ENCODE results near the gene PKNOX2. TPM values are rescaled to one million over a fixed set of nuclear protein-coding genes. Genes with fewer than 3 reads are reported as not detected.

PKNOX2 gene
- total RNA-seq, 1 experiment from 2014 or later: not detected

DNA sequence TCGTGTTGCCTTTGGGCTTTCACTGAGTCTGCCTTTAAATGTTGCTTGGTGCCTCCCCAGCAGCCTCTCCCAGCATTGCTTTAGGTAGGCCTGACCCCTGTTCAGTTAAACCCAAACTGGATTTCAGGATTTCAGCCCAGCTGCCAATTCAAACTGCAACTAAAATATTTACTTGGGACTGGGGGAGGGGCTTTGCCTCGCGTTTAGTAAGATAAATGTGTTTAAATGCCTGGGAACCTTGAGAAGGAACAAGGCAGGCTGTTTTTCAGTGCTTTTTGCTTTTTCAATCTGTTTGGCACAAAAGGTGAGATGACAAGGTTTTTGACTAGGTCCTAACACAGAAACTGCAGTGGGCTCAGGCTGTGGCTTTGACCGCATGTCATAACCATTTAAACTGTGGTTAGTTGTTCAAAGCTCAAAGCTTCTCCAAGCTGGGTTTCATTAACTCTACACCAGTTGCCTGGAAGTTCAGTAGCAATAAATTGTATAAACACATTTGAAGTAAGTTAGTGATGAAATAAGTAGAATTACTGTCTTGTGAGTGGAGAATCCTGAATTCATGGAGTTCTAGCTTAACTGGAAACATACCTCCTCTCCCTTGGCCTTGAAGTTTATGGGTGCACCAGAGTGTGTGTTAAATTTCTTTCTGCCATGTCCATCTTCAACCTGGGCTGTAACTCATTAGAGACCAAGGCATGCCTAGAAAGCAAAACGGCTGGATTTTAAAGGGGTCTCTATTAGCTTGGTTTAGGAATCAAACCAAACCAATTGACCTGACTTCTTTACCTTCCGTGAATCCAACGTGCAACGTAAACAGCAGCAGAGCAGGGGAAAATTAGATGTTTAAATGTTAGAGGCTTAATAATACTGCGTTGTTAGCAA is 3.6 kb downstream of the PKNOX2 start:
- POLR2A ChIA-PET: no interaction called here
- no peaks in the 10 kb centered on the region for H3K9me3 Mint-ChIP-seq (ENCODE audit: unreplicated experiment)
- Histone ChIP-seq H3K9me3 (no peaks in the 10 kb centered on the region), H3K4me1 (peaks cover 5% of the 10 kb centered on the region), H3K27me3 (replicated peaks; ENCODE audit: control insufficient read depth, insufficient read depth, low read length) (peaks cover 4% of the 10 kb centered on the region), H3K4me3 (ENCODE audit: low read depth, low read length) (no peak overlapping the region), H3K36me3 (ENCODE audit: control insufficient read depth, insufficient read depth, low read length) (no peaks in the 10 kb centered on the region)
- peaks cover 8% of the 10 kb centered on the region for H3K4me1 Mint-ChIP-seq (ENCODE audit: low read depth, unreplicated experiment)
- TF ChIP-seq, protein P1, sequence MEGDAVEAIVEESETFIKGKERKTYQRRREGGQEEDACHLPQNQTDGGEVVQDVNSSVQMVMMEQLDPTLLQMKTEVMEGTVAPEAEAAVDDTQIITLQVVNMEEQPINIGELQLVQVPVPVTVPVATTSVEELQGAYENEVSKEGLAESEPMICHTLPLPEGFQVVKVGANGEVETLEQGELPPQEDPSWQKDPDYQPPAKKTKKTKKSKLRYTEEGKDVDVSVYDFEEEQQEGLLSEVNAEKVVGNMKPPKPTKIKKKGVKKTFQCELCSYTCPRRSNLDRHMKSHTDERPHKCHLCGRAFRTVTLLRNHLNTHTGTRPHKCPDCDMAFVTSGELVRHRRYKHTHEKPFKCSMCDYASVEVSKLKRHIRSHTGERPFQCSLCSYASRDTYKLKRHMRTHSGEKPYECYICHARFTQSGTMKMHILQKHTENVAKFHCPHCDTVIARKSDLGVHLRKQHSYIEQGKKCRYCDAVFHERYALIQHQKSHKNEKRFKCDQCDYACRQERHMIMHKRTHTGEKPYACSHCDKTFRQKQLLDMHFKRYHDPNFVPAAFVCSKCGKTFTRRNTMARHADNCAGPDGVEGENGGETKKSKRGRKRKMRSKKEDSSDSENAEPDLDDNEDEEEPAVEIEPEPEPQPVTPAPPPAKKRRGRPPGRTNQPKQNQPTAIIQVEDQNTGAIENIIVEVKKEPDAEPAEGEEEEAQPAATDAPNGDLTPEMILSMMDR (IDR thresholded peaks at IDR 0.05; ENCODE audit: insufficient read depth in 1 of 2, low read depth in 1 of 2, low read length in 1 of 2, severe bottlenecking in 1 of 2, unreplicated experiment in 1 of 2): no peak
- H3K4me3 Mint-ChIP-seq (ENCODE audit: unreplicated experiment): no peak overlapping the region
- no peak overlapping the region for H3K27ac Mint-ChIP-seq (ENCODE audit: unreplicated experiment)
- BruUV-seq (replicated peaks): no TSS peak
- peaks cover 8% of the 10 kb centered on the region for H3K36me3 Mint-ChIP-seq (ENCODE audit: insufficient read depth, unreplicated experiment)
- intact Hi-C loops (cut with micrococcal nuclease; ENCODE audit: unreplicated experiment): loop anchor here (10.0 kb wide), 1 partner anchor 707 kb away; no protein-coding TSS in a partner anchor
- CTCF ChIA-PET: interaction anchor here (1.7 kb wide), 1 partner anchor 178 kb away, joined by 6 read pairs; no protein-coding TSS in a partner anchor
- DNase-seq: peak in 1 of 2 experiments; percentile 22
- peaks cover 19% of the 10 kb centered on the region for H3K27me3 Mint-ChIP-seq (ENCODE audit: insufficient read depth, unreplicated experiment)

DNA sequence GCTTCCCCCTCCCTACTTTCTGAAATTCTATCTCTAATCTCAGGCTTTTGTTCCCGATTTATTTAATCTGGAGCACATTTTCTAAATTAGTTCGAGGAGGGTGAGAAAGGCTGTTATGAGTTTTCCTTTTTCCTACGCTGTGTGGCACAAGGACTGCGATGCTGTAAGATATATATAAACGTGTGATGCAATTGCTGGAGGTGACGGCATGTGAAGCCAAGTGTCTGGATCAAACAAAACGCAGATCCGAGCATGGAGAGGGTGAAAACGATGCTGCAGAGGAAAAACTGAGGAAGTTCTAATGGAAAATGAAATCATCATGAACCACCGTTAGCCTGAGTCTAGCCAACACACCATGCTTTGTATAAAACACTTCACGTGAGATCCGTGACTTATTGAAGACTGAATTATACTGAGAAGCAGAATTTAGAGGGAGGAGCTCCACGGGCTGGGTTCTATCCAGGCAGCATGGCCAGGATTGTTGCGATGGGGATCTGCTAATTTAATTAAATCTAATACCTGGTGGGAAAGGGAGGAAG is 4.4 kb downstream of the PKNOX2 start:
- ChIA-PET CTCF (interaction anchor here (1.7 kb wide), 1 partner anchor 177 kb away, joined by 6 read pairs; no protein-coding TSS in a partner anchor), POLR2A (no interaction called here)
- TF ChIP-seq, protein P1 (IDR thresholded peaks at IDR 0.05; ENCODE audit: insufficient read depth in 1 of 2, low read depth in 1 of 2, low read length in 1 of 2, severe bottlenecking in 1 of 2, unreplicated experiment in 1 of 2): no peak
- Histone ChIP-seq H3K4me3 (ENCODE audit: low read depth, low read length) (no peak overlapping the region), H3K36me3 (ENCODE audit: control insufficient read depth, insufficient read depth, low read length) (no peaks in the 10 kb centered on the region), H3K4me1 (peaks cover 5% of the 10 kb centered on the region), H3K27me3 (replicated peaks; ENCODE audit: control insufficient read depth, insufficient read depth, low read length) (peaks cover 4% of the 10 kb centered on the region), H3K9me3 (no peaks in the 10 kb centered on the region)
- BruUV-seq (replicated peaks): no TSS peak
- intact Hi-C loops (cut with micrococcal nuclease; ENCODE audit: unreplicated experiment): loop anchor here (10.0 kb wide), 1 partner anchor 706 kb away; no protein-coding TSS in a partner anchor
- Mint-ChIP-seq H3K27me3 (ENCODE audit: insufficient read depth, unreplicated experiment) (peaks cover 13% of the 10 kb centered on the region), H3K36me3 (ENCODE audit: insufficient read depth, unreplicated experiment) (peaks cover 8% of the 10 kb centered on the region), H3K9me3 (ENCODE audit: unreplicated experiment) (no peaks in the 10 kb centered on the region), H3K27ac (ENCODE audit: unreplicated experiment) (no peak overlapping the region), H3K4me3 (ENCODE audit: unreplicated experiment) (no peak overlapping the region), H3K4me1 (ENCODE audit: low read depth, unreplicated experiment) (peaks cover 8% of the 10 kb centered on the region)
- DNase-seq: peak in 1 of 2 experiments; percentile 8

DNA sequence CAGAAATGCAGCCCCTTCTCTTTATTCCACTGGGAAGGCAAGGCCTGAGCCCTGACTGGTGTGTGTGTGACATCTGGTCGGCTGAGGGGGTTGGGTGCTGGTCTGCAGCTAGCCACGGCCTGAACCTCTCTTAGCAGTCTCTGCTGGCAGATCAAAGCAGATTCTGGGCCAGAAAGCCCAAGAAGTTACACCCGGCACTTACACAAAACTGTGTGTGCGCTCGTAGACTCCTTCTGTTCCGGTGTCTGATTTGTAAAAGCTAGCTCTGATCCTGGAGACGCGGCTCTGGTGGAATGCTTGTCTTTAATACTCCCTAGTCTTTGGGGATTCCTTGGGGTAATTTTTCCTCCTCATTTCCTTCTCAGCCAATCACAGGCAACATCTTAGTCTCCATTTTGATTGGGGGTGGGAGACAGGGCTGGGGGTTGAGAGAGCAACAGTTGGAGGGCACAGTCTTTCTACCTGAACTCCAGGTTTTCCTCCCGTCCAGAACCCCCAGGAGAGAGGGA is 5.5 kb downstream of the PKNOX2 start:
- Mint-ChIP-seq H3K36me3 (ENCODE audit: insufficient read depth, unreplicated experiment) (peaks cover 8% of the 10 kb centered on the region), H3K4me3 (ENCODE audit: unreplicated experiment) (no peak overlapping the region), H3K9me3 (ENCODE audit: unreplicated experiment) (no peaks in the 10 kb centered on the region), H3K27me3 (ENCODE audit: insufficient read depth, unreplicated experiment) (peaks cover 18% of the 10 kb centered on the region), H3K27ac (ENCODE audit: unreplicated experiment) (no peak overlapping the region), H3K4me1 (ENCODE audit: low read depth, unreplicated experiment) (peaks cover 8% of the 10 kb centered on the region)
- peak in 1 of 2 experiments; percentile 26 for DNase-seq
- TF ChIP-seq, protein P1 (IDR thresholded peaks at IDR 0.05; ENCODE audit: insufficient read depth in 1 of 2, low read depth in 1 of 2, low read length in 1 of 2, severe bottlenecking in 1 of 2, unreplicated experiment in 1 of 2): no peak
- H3K9me3 ChIP-seq: peaks cover 4% of the 10 kb centered on the region; the same call in 1 of the 2 replicates
- no TSS peak for BruUV-seq (replicated peaks)
- peaks cover 5% of the 10 kb centered on the region for H3K4me1 ChIP-seq
- ChIA-PET CTCF (no interaction called here), POLR2A (no interaction called here)
- intact Hi-C loops (cut with micrococcal nuclease; ENCODE audit: unreplicated experiment): no loop called here
- H3K27me3 ChIP-seq (replicated peaks; ENCODE audit: control insufficient read depth, insufficient read depth, low read length): peaks cover 4% of the 10 kb centered on the region
- H3K4me3 ChIP-seq (ENCODE audit: low read depth, low read length): no peak overlapping the region
- no peaks in the 10 kb centered on the region for H3K36me3 ChIP-seq (ENCODE audit: control insufficient read depth, insufficient read depth, low read length)

Measured in Caco-2 (cell line).